Measurements from ENCODE around the gene FBLN2. TPM values are rescaled to one million over a fixed set of nuclear protein-coding genes. Genes with fewer than 3 reads are reported as not detected.

The FBLN2 gene
- total and polyA plus RNA-seq, 2 of the 13 experiments (the other 11 are each of a cell fraction or from before 2014, with no cell fraction given) = not detected

- TF ChIP-seq, protein P1, sequence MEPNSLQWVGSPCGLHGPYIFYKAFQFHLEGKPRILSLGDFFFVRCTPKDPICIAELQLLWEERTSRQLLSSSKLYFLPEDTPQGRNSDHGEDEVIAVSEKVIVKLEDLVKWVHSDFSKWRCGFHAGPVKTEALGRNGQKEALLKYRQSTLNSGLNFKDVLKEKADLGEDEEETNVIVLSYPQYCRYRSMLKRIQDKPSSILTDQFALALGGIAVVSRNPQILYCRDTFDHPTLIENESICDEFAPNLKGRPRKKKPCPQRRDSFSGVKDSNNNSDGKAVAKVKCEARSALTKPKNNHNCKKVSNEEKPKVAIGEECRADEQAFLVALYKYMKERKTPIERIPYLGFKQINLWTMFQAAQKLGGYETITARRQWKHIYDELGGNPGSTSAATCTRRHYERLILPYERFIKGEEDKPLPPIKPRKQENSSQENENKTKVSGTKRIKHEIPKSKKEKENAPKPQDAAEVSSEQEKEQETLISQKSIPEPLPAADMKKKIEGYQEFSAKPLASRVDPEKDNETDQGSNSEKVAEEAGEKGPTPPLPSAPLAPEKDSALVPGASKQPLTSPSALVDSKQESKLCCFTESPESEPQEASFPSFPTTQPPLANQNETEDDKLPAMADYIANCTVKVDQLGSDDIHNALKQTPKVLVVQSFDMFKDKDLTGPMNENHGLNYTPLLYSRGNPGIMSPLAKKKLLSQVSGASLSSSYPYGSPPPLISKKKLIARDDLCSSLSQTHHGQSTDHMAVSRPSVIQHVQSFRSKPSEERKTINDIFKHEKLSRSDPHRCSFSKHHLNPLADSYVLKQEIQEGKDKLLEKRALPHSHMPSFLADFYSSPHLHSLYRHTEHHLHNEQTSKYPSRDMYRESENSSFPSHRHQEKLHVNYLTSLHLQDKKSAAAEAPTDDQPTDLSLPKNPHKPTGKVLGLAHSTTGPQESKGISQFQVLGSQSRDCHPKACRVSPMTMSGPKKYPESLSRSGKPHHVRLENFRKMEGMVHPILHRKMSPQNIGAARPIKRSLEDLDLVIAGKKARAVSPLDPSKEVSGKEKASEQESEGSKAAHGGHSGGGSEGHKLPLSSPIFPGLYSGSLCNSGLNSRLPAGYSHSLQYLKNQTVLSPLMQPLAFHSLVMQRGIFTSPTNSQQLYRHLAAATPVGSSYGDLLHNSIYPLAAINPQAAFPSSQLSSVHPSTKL (CRISPR knock-in tag; IDR thresholded peaks at IDR 0.05) = 0 out of 2 replicates have a peak, but pooled peaks have one; percentile 50
- TF ChIP-seq FOXA1 (IDR thresholded peaks at IDR 0.05) = no peak
- TF ChIP-seq FOXA1 (CRISPR knock-in tag; IDR thresholded peaks at IDR 0.05) = peak; percentile 65
- TF ChIP-seq, protein P2, sequence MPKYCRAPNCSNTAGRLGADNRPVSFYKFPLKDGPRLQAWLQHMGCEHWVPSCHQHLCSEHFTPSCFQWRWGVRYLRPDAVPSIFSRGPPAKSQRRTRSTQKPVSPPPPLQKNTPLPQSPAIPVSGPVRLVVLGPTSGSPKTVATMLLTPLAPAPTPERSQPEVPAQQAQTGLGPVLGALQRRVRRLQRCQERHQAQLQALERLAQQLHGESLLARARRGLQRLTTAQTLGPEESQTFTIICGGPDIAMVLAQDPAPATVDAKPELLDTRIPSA (CRISPR knock-in tag; IDR thresholded peaks at IDR 0.05; ENCODE audit: borderline replicate concordance) = no peak
- TF ChIP-seq ZNF780A (CRISPR knock-in tag; IDR thresholded peaks at IDR 0.05) = no peak
- no peak for TF ChIP-seq ZSCAN31 (CRISPR knock-in tag; IDR thresholded peaks at IDR 0.05; ENCODE audit: low read depth)
- TF ChIP-seq SALL2 (CRISPR knock-in tag; IDR thresholded peaks at IDR 0.05) = no peak
- TF ChIP-seq ZNF235 (CRISPR knock-in tag; IDR thresholded peaks at IDR 0.05; ENCODE audit: borderline replicate concordance) = no peak
- no peak for TF ChIP-seq ZFP36L2 (CRISPR knock-in tag; IDR thresholded peaks at IDR 0.05)
- TF ChIP-seq HOXA7 (CRISPR knock-in tag; IDR thresholded peaks at IDR 0.05) = no peak
- TF ChIP-seq CENPT (CRISPR knock-in tag; IDR thresholded peaks at IDR 0.05; ENCODE audit: low read depth) = no peak
- TF ChIP-seq ATRX (CRISPR knock-in tag; IDR thresholded peaks at IDR 0.05; ENCODE audit: borderline replicate concordance) = no peak
- no peak for TF ChIP-seq ZFP91 (CRISPR knock-in tag; IDR thresholded peaks at IDR 0.05; ENCODE audit: borderline replicate concordance)
- no peak for TF ChIP-seq ASH2L (IDR thresholded peaks at IDR 0.05; ENCODE audit: insufficient read length, low read depth, low read length)
- TF ChIP-seq, protein P3, sequence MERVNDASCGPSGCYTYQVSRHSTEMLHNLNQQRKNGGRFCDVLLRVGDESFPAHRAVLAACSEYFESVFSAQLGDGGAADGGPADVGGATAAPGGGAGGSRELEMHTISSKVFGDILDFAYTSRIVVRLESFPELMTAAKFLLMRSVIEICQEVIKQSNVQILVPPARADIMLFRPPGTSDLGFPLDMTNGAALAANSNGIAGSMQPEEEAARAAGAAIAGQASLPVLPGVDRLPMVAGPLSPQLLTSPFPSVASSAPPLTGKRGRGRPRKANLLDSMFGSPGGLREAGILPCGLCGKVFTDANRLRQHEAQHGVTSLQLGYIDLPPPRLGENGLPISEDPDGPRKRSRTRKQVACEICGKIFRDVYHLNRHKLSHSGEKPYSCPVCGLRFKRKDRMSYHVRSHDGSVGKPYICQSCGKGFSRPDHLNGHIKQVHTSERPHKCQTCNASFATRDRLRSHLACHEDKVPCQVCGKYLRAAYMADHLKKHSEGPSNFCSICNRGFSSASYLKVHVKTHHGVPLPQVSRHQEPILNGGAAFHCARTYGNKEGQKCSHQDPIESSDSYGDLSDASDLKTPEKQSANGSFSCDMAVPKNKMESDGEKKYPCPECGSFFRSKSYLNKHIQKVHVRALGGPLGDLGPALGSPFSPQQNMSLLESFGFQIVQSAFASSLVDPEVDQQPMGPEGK (CRISPR knock-in tag; IDR thresholded peaks at IDR 0.05) = peak; percentile 63; the same call in 1 of the 2 replicates
- TF ChIP-seq DRAP1 (CRISPR knock-in tag; IDR thresholded peaks at IDR 0.05) = no peak
- TF ChIP-seq RELA (CRISPR knock-in tag; IDR thresholded peaks at IDR 0.05) = no peak
- TF ChIP-seq FOXP4 (CRISPR knock-in tag; IDR thresholded peaks at IDR 0.05) = peak; percentile 51; the same call in 1 of the 2 replicates
- no peak for TF ChIP-seq PAWR (CRISPR knock-in tag; IDR thresholded peaks at IDR 0.05; ENCODE audit: borderline replicate concordance)
Measured at GRCh38 chr3:13595485-13595884, 46.6 kb downstream of the FBLN2 start (continued).

All from HepG2 (cell line).